Ascending aorta (tissue), 2 donors: ENCODE measurements around the gene AACS. TPM values are rescaled to one million over a fixed set of nuclear protein-coding genes. Genes with fewer than 3 reads are reported as not detected.

Experiments
- DNase-seq, 2 donors: peaks; one replicate each; pipeline ENCODE4 v3.0.0-alpha.2; 2019; ENCODE audit warnings: low spot score in 2 of 2
- H3K27ac ChIP-seq, 2 donors: fragments of 200-600 bp; sonication (generic); one replicate each; pipeline ENCODE4 v1.5.1; 2016 to 2017; ENCODE audit warnings: mild to moderate bottlenecking in 1 of 2
- H3K27me3 ChIP-seq: fragments of 200-600 bp; sonication (generic); one replicate; pipeline ENCODE4 v1.5.1; 2017
- H3K36me3 ChIP-seq, 2 donors: fragments of 200-600 bp; sonication (generic); one replicate each; pipeline ENCODE4 v1.5.1; 2016
- H3K4me1 ChIP-seq, 2 donors: fragments of 200-600 bp; sonication (generic); one replicate each; pipeline ENCODE4 v1.5.1; 2016 to 2017; ENCODE audit warnings: mild to moderate bottlenecking in 1 of 2
- H3K4me3 ChIP-seq, 2 donors: fragments of 200-600 bp; sonication (generic); one replicate each; pipeline ENCODE4 v1.5.1; 2016 to 2017; ENCODE audit warnings: mild to moderate bottlenecking in 1 of 2
- H3K9me3 ChIP-seq, 2 donors: fragments of 200-600 bp; sonication (generic); one replicate each; pipeline ENCODE4 v1.5.1; 2016
- intact Hi-C: fragments of 100-400 bp; cut with DNase I; formaldehyde crosslinking; loops from one replicate; pipeline ENCODE4 v1.15.1; 2023
- total RNA-seq: library from RNA; depleted of rRNA; stranded (reverse); fragments of >200 nt; gene quantifications from one replicate; pipeline ENCODE4 v1.1.0, GENCODE V29; 2016
- TF ChIP-seq, protein P1 (sequence below), 3 experiments: fragments of 200-600 bp in 2 of 3; fragments of 450-650 bp in 1 of 3; sonication (generic) in 2 of 3; IDR thresholded peaks; one replicate each; pipeline ENCODE4 v1.5.1; 2016 to 2019; ENCODE audit warnings: antibody characterized with exemption in 3 of 3, mild to moderate bottlenecking in 1 of 3, moderate library complexity in 1 of 3

Gene AACS
- total RNA-seq, 1 donor from 2014 or later, result 7.0 TPM

DNA sequence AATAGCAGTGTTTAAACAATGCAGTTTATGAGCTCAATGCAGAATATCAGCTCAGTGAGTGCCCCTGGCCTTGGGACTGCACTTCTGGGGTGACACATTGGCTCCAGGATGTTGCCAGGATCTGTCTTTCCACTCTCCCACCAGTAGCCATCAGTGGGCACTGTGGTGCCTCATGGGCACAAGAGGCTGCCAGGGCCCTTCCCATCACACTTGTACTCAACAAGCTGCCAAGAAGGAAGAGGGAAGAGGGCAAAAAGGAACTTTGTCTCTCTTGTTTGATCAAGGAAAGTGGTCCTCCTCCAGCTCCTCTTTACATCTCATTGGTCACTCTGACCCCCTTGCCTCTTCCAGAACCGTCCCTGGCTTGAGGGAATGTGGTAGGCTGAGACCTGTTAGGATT lies 115.9 kb downstream of the AACS start:
- H3K27me3 ChIP-seq, result no peaks in the 10 kb centered on the region
- DNase-seq, result no peak
- no peaks in the 10 kb centered on the region for H3K36me3 ChIP-seq
- peaks cover 0 to 5% of the 10 kb centered on the region in 2 donors for H3K4me1 ChIP-seq
- no peak overlapping the region for H3K4me3 ChIP-seq
- no peaks in the 10 kb centered on the region for H3K9me3 ChIP-seq
- TF ChIP-seq, protein P1, sequence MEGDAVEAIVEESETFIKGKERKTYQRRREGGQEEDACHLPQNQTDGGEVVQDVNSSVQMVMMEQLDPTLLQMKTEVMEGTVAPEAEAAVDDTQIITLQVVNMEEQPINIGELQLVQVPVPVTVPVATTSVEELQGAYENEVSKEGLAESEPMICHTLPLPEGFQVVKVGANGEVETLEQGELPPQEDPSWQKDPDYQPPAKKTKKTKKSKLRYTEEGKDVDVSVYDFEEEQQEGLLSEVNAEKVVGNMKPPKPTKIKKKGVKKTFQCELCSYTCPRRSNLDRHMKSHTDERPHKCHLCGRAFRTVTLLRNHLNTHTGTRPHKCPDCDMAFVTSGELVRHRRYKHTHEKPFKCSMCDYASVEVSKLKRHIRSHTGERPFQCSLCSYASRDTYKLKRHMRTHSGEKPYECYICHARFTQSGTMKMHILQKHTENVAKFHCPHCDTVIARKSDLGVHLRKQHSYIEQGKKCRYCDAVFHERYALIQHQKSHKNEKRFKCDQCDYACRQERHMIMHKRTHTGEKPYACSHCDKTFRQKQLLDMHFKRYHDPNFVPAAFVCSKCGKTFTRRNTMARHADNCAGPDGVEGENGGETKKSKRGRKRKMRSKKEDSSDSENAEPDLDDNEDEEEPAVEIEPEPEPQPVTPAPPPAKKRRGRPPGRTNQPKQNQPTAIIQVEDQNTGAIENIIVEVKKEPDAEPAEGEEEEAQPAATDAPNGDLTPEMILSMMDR (IDR thresholded peaks at IDR 0.05), result no peak
- no peak overlapping the region for H3K27ac ChIP-seq
- intact Hi-C loops, result loop anchor here (10.0 kb wide), 1 partner anchor 154 kb away; no protein-coding TSS in a partner anchor

DNA sequence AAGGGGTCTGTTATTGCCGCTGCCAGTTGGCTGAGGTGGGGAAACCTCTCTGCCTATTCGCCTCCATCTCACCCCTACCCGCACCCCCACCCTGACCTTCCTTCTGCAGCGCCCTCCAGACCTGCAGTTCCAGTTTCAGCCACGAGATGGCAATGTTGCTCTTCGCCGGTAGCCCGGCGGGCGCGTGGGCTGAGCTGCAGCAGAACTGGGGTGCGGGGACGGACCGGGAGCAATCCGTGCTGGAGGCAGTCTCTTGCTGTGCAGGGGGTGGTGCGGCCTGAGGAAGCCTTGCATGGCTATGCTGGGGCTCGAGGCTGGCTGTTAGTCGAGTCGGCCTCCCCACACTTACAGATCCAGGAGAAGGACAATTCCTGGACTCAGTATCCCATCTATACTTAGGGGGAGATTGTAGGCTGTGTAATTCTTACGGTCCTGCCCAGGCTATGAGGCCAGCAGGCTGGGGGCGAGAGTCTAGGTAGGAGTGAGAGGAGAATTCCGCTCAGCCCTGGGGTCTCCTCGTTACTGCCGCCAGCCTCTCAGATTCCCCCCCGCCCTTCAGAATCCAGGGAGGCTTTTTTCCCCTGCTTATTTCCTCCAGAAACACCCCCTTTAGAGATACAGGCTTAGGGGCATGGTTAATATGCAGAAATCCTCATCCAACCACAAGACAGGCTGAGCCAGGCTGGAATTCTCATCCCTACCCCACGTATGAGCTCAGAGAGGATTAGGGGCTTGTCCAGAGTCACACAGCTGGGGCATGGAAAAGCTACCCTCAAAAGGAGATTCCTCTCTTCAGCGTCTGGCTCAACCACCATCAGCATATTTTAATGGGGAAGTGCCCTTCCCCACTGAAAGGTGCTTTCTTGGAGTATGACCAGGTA lies 118.2 kb downstream of the AACS start:
- Histone ChIP-seq H3K9me3 (no peaks in the 10 kb centered on the region), H3K4me3 (peak overlapping the region in 1 of 2 donors; percentile 30), H3K36me3 (no peaks in the 10 kb centered on the region), H3K4me1 (peaks cover 0 to 14% of the 10 kb centered on the region in 2 donors), H3K27me3 (peaks cover 2% of the 10 kb centered on the region), H3K27ac (no peak overlapping the region)
- intact Hi-C loops, result loop anchor here (2.0 to 10.0 kb wide), 4 partner anchors 151 to 1691 kb away; no protein-coding TSS in a partner anchor
- peak in 1 of 2 donors; percentile 80 for DNase-seq
- TF ChIP-seq, protein P1 (IDR thresholded peaks at IDR 0.05), result peak; percentile 87 to 100 (median 100)

DNA sequence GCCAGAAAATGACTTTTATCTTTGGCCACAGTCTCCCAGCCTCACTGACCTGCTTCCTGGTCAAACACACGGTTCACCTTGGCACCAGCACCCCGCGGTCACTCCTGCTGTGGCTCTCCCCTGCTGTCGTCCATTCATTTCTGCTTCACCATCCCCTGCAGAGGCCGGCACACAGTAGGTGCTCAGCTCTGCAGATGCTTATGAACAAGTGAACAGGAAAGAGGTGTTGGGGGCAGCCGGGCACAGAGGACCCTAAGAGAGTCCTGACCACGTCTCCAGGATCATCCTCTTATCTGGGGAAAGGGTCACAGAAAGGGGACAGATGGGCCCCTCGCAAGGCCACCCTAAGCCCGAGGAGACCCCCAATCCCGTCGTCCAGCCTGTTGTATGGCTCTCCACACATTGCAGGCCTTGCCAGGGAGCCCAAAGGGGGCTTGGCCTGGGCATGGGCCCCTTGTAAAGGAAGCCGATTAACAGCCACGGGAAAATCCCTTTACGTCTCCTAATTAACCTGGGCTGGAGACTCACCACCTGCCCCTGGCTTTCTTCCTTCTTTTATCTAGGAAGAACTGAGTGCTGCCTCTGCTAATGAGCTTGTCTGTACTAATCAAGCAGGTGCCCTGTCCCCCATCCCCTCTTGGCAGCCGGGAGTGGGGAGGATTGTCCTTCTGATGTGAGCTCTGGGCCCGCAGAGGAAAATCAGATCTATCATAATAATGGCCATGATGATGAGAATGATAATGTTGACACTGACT lies 119.2 kb downstream of the AACS start:
- Histone ChIP-seq H3K27ac (no peak overlapping the region), H3K9me3 (no peaks in the 10 kb centered on the region), H3K4me1 (peaks cover 0 to 14% of the 10 kb centered on the region in 2 donors), H3K4me3 (no peak overlapping the region), H3K36me3 (no peaks in the 10 kb centered on the region), H3K27me3 (peaks cover 5% of the 10 kb centered on the region)
- TF ChIP-seq, protein P1 (IDR thresholded peaks at IDR 0.05), result no peak
- intact Hi-C loops, result loop anchor here (10.0 kb wide), 1 partner anchor 150 kb away; no protein-coding TSS in a partner anchor
- DNase-seq, result no peak

DNA sequence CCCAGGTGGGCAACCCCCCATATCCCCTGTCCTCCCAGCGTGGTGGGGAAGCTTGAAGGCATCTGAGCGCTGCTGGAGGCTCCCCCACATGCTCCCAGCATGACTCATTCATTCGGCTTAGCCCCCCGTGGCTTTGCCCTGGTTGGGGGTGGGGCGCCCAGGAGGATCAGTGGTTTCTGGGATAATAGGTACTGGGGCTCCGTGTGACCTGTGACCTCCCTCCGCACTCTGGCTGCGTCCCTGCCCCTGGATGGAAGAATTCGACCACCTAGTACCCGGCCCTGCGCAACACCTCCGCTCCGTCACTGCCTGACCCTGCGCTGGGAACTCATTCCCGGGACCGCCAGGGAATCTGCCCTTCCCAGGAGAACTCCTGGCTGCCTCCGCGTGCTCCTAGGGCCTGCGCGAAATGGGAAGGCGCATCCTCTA lies 120.1 kb downstream of the AACS start:
- intact Hi-C loops, result loop anchor here (10.0 kb wide), 1 partner anchor 149 kb away; no protein-coding TSS in a partner anchor
- DNase-seq, result no peak
- TF ChIP-seq, protein P1 (IDR thresholded peaks at IDR 0.05), result no peak
- H3K36me3 ChIP-seq, result no peaks in the 10 kb centered on the region
- peaks cover 5% of the 10 kb centered on the region for H3K27me3 ChIP-seq
- peak overlapping the region; percentile 45 to 73 for H3K4me3 ChIP-seq
- H3K27ac ChIP-seq, result no peak overlapping the region
- H3K9me3 ChIP-seq, result no peaks in the 10 kb centered on the region
- peaks cover 0 to 14% of the 10 kb centered on the region in 2 donors for H3K4me1 ChIP-seq

DNA sequence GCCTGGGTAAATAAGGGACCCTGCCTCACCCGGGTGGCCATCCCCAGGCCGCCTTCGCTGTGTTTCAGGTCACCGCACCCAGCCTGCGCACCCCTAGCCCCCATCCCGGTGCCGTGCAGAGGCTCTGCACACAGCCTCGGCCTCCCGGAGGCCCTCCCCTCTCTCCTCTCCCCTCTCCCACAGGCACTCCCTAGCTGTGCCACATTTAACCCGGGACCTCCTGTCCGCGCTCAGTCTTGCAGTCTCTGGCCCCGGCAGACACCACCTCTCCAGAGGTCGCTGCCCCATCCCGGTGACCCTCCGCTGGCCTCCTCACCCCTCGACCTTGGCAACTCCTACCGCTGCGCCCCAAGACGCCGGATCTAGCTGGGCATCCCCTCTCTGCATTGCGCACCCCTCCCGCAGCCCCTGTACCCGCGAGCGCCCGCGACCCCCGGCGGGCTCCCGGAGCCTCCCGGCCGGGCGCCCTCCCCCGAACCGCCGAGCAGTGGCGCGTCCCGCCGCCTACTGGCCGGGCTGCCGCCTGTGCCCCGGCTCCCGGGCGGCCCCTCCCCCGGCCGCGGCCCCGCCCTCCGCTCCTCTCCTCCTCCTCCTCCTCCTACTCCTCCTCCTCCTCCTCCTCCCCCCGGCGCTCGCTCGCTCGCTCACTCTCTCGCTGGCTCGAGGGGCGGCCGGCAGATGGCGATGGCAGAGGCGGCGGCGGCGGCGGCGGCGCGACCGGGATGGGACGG lies 120.7 kb downstream of the AACS start, which contains the start of gene TMEM132B:
Gene TMEM132B (plus strand): TSS at position 647 of the 731 bp plus-strand sequence.
- DNase-seq, result peak in 1 of 2 donors; percentile 72
- Histone ChIP-seq H3K27ac (peak within 1 kb of the TSS in 1 of 2 donors; percentile 48), H3K4me3 (peak within 1 kb of the TSS; percentile 56 to 73), H3K4me1 (peaks cover 0 to 14% of the 10 kb centered on the region in 2 donors), H3K36me3 (no peaks in the 10 kb centered on the region), H3K9me3 (no peaks in the 10 kb centered on the region), H3K27me3 (peaks cover 5% of the 10 kb centered on the region)
- TF ChIP-seq, protein P1 (IDR thresholded peaks at IDR 0.05), result peak in 2 of 3 experiments; percentile 27 to 61
- intact Hi-C loops, result loop anchor here (10.0 kb wide), 1 partner anchor 149 kb away; no protein-coding TSS in a partner anchor
